B cell (primary cell): Measurements from ENCODE around the gene HNF1B. TPM values are rescaled to one million over a fixed set of nuclear protein-coding genes. Genes with fewer than 3 reads are reported as not detected.

ENCODE experiments used
- ATAC-seq: fragments of 200-7000 bp; cut with Tn5 transposase; one replicate; pipeline ENCODE4 v1.10.0; 2021; ENCODE audit warnings: low read depth, mild to moderate bottlenecking, moderate number of reproducible peaks, moderate library complexity
- CTCF ChIA-PET: fragments of 350-600 bp; sonication (Branson Sonifier 250); formaldehyde crosslinking; loops from one replicate; lab custom pipeline; 2021; ENCODE audit warnings: antibody characterized with exemption, inconsistent platforms; lab: Charles Lee
- POLR2A ChIA-PET: fragments of 350-600 bp; sonication (Branson Sonifier 250); formaldehyde crosslinking; loops from one replicate; lab custom pipeline; 2021; ENCODE audit warnings: antibody characterized with exemption; lab: Charles Lee
- DNase-seq: peaks from one replicate; pipeline ENCODE4 v3.0.0; 2013
- H2AFZ ChIP-seq: 2 replicates; pipeline ENCODE4 v1.6.1; 2012; ENCODE audit warnings: mild to moderate bottlenecking, low read depth, low read length; ENCODE audit not compliant: insufficient read depth, poor library complexity, severe bottlenecking
- H3K27ac ChIP-seq, 2 donors: 1 replicate in 1 of 2; 2 replicates in 1 of 2; pipeline ENCODE4 v1.5.1; 2012 to 2013; ENCODE audit warnings: low read length in 2 of 2, mild to moderate bottlenecking in 2 of 2, moderate library complexity in 1 of 2
- H3K27me3 ChIP-seq, 4 experiments: fragments of 200-600 bp in 1 of 4; sonication (generic) in 1 of 4; replicated peaks in 1 of 4; 1 replicate in 2 of 4; 2 replicates in 2 of 4; pipeline versions ENCODE4 v1.6.1 to v1.7.0; 2013 to 2016; ENCODE audit warnings: low read length in 3 of 4, mild to moderate bottlenecking in 2 of 4, mixed read lengths in 1 of 4, moderate library complexity in 1 of 4; ENCODE audit not compliant: insufficient read depth in 4 of 4, control insufficient read depth in 3 of 4; ENCODE audit errors: control extremely low read depth in 1 of 4
- H3K36me3 ChIP-seq, 2 experiments: replicated peaks in 1 of 2; 1 replicate in 1 of 2; 2 replicates in 1 of 2; pipeline versions ENCODE4 v1.6.1 to v1.7.1; 2013; ENCODE audit warnings: low read length in 1 of 2; ENCODE audit not compliant: insufficient read depth in 2 of 2, control insufficient read depth in 1 of 2; ENCODE audit errors: control extremely low read depth in 1 of 2, extremely low read depth in 1 of 2
- H3K4me1 ChIP-seq, 2 donors: fragments of 200-600 bp in 1 of 2; sonication (generic) in 1 of 2; 1 replicate in 1 of 2; 2 replicates in 1 of 2; pipeline versions ENCODE4 v1.5.1 to v1.6.1; 2013 to 2017; ENCODE audit warnings: low read length in 2 of 2; ENCODE audit not compliant: control insufficient read depth in 2 of 2, insufficient read depth in 2 of 2
- H3K4me2 ChIP-seq: replicated peaks from 2 replicates; pipeline ENCODE3; 2012; ENCODE audit warnings: mild to moderate bottlenecking, low read depth, low read length; ENCODE audit not compliant: poor library complexity, severe bottlenecking
- H3K4me3 ChIP-seq, 5 experiments: fragments of 200-600 bp in 1 of 5; sonication (generic) in 1 of 5; 1 replicate in 3 of 5; 2 replicates in 2 of 5; pipeline versions ENCODE4 v1.5.1 to v1.7.0; 2011 to 2016; ENCODE audit warnings: low read length in 4 of 5, mild to moderate bottlenecking in 4 of 5, low read depth in 2 of 5, control low read depth in 1 of 5, moderate library complexity in 1 of 5; ENCODE audit not compliant: insufficient read depth in 1 of 5; ENCODE audit errors: control extremely low read depth in 1 of 5, extremely low read depth in 1 of 5
- H3K79me2 ChIP-seq: fragments of 200-600 bp; sonication (generic); one replicate; pipeline ENCODE4 v1.6.0; 2016; ENCODE audit warnings: low read length; ENCODE audit not compliant: control insufficient read depth, insufficient read depth
- H3K9ac ChIP-seq: fragments of 200-600 bp; sonication (generic); 2 replicates; pipeline ENCODE4 v1.6.1; 2017; ENCODE audit warnings: mild to moderate bottlenecking, low read length, moderate library complexity
- H3K9me3 ChIP-seq, 3 donors: one replicate each; pipeline versions ENCODE4 v1.6.1 to v1.7.1; 2013; ENCODE audit warnings: low read length in 2 of 3; ENCODE audit not compliant: control insufficient read depth in 2 of 3, insufficient read depth in 1 of 3; ENCODE audit errors: control extremely low read depth in 1 of 3
- H4K20me1 ChIP-seq: 2 replicates; pipeline ENCODE4 v1.6.0; 2012; ENCODE audit warnings: mild to moderate bottlenecking, low read length; ENCODE audit not compliant: insufficient read depth, control insufficient read depth, poor library complexity, severe bottlenecking
- H3K27ac Mint-ChIP-seq: one replicate; pipeline ENCODE4 v1.8.0; 2021; ENCODE audit warnings: mixed read lengths
- H3K27me3 Mint-ChIP-seq: one replicate; pipeline ENCODE4 v1.8.0; 2021; ENCODE audit warnings: mixed read lengths
- H3K4me1 Mint-ChIP-seq: one replicate; pipeline ENCODE4 v1.8.0; 2021; ENCODE audit warnings: mixed read lengths
- H3K4me3 Mint-ChIP-seq: one replicate; pipeline ENCODE4 v1.8.0; 2021; ENCODE audit warnings: mixed read lengths
- H3K9me3 Mint-ChIP-seq: one replicate; pipeline ENCODE4 v1.8.0; 2022; ENCODE audit warnings: mixed read lengths; ENCODE audit not compliant: insufficient read depth
- CTCF ChIP-seq: fragments of 200-600 bp; IDR thresholded peaks from one replicate; pipeline ENCODE4 v1.8.0; 2022; ENCODE audit warnings: antibody characterized with exemption, mild to moderate bottlenecking
- EZH2 ChIP-seq: IDR thresholded peaks from 2 replicates; pipeline ENCODE4 v1.6.1; 2012; ENCODE audit warnings: borderline replicate concordance, low read depth, mild to moderate bottlenecking, moderate library complexity, low read length; ENCODE audit not compliant: insufficient read depth, poor library complexity, severe bottlenecking
- WGBS: methylation state at CpG from one replicate; pipeline ENCODE4 v1.1.5; 2013; ENCODE audit warnings: missing lambda C conversion rate; ENCODE audit not compliant: insufficient coverage; 5-methylcytosine and 5-hydroxymethylcytosine counted together
- intact Hi-C: fragments of 100-400 bp; cut with micrococcal nuclease; formaldehyde crosslinking; loops from one replicate; pipeline ENCODE4 v1.10.0; 2022
- polyA plus RNA-seq: library from polyadenylated mRNA; depleted of rRNA; stranded (reverse); fragments of >200 nt; gene quantifications from 2 replicates; pipeline ENCODE4 v1.2.3, GENCODE V29; 2012
- total RNA-seq, 2 donors: library from RNA; stranded (reverse); fragments of 120-200 nt in 1 of 2; gene quantifications; 1 replicate in 1 of 2; 2 replicates in 1 of 2; pipeline versions ENCODE4 v1.2.3 to v1.2.4, GENCODE V29; 2013 to 2022

Gene HNF1B
- total and polyA plus RNA-seq, 2 donors (not counting 1 experiment from before 2014, with no cell fraction given), result 1.5 TPM; not detected in 1

- H3K4me3 Mint-ChIP-seq, result no peak overlapping the region
- H3K36me3 ChIP-seq, result no peaks in the 10 kb centered on the region
- H3K4me3 ChIP-seq, result no peak overlapping the region
- DNase-seq (no peak), ATAC-seq (no peak)
- H3K79me2 ChIP-seq, result no peaks in the 10 kb centered on the region
- TF ChIP-seq CTCF (no peak), EZH2 (no peak)
- peaks cover 32% of the 10 kb centered on the region for H3K27me3 Mint-ChIP-seq
- POLR2A ChIA-PET, result no interaction called here
- H3K9ac ChIP-seq, result no peak overlapping the region
- H3K9me3 ChIP-seq, result no peaks in the 10 kb centered on the region
- CTCF ChIA-PET, result interaction anchor here (1.1 to 1.4 kb wide), 2 partner anchors 26 to 27 kb away, joined by 3 to 4 read pairs; no protein-coding TSS in a partner anchor
- H3K27ac Mint-ChIP-seq, result no peak overlapping the region
- peaks cover 3 to 10% of the 10 kb centered on the region in 2 donors for H3K4me1 ChIP-seq
- no peak overlapping the region for H2AFZ ChIP-seq
- no peaks in the 10 kb centered on the region for H3K9me3 Mint-ChIP-seq
- no CpG with 5 or more reads among the region's 3 CpGs for WGBS
- peaks cover 0 to 7% (median 1%) of the 10 kb centered on the region in 4 experiments for H3K27me3 ChIP-seq
- peaks cover 17% of the 10 kb centered on the region for H3K4me1 Mint-ChIP-seq
- intact Hi-C loops, result no loop called here
- H3K27ac ChIP-seq, result no peak overlapping the region
- no peak overlapping the region for H3K4me2 ChIP-seq
- no peaks in the 10 kb centered on the region for H4K20me1 ChIP-seq
These were observed 19.5 kb upstream of the HNF1B start for GRCh38 chr17:37764383-37764782.

DNA sequence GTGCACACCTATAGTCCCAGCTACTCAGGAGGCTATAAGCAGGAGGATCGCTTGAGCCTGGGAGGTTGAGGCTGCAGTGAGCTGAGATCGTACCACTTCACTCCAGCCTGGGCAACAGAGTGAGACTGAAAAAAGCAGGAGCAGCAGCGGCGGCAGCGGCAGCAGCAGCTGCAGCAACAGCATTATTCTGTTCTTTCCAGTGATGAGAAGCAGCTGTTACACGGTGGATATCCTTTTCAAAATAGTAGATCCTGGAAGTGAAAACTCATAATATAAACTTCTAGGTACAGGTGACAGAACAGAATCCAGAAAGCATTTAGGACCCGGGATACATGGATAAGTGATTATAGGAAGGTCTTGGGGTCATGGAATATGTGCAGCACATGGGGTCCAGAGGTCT lies 17.8 kb upstream of the HNF1B start:
- peaks cover 39% of the 10 kb centered on the region for H3K27me3 Mint-ChIP-seq

More for the DNA sequence above, 17.8 kb upstream of the HNF1B start:
- no peak overlapping the region for H3K4me3 Mint-ChIP-seq
- Histone ChIP-seq H3K4me1 (peaks cover 3 to 10% of the 10 kb centered on the region in 2 donors), H3K9ac (no peak overlapping the region), H2AFZ (no peak overlapping the region), H3K27ac (no peak overlapping the region), H3K79me2 (no peaks in the 10 kb centered on the region), H3K36me3 (no peaks in the 10 kb centered on the region), H3K4me2 (no peak overlapping the region), H4K20me1 (no peaks in the 10 kb centered on the region), H3K4me3 (no peak overlapping the region), H3K9me3 (no peaks in the 10 kb centered on the region), H3K27me3 (peaks cover 0 to 10% (median 1%) of the 10 kb centered on the region in 4 experiments)
- ChIA-PET CTCF (interaction anchor here (1.0 kb wide), 1 partner anchor 53 kb away, joined by 4 read pairs; no protein-coding TSS in a partner anchor), POLR2A (no interaction called here)
- WGBS, result 80% methylated on average over 5 of the region's 7 CpGs
- intact Hi-C loops, result no loop called here
- TF ChIP-seq CTCF (no peak), EZH2 (no peak)
- ATAC-seq, result no peak
- H3K9me3 Mint-ChIP-seq, result no peaks in the 10 kb centered on the region
- no peak for DNase-seq
- H3K4me1 Mint-ChIP-seq, result peaks cover 12% of the 10 kb centered on the region
- no peak overlapping the region for H3K27ac Mint-ChIP-seq
